GM23338 (cell line): ENCODE results near the gene SRM. TPM values are rescaled to one million over a fixed set of nuclear protein-coding genes. Genes with fewer than 3 reads are reported as not detected.

Source experiments
- ATAC-seq: fragments of 200-7000 bp; cut with Tn5 transposase; 3 replicates; pipeline ENCODE4 v1.9.1; 2020
- DNase-seq: peaks from one replicate; pipeline ENCODE4 v3.0.0-alpha.2; 2015; ENCODE audit warnings: low spot score
- H2AFZ ChIP-seq: fragments of 200-600 bp; sonication (generic); 2 replicates; pipeline ENCODE4 v1.8.0; 2016; ENCODE audit warnings: antibody characterized with exemption, mild to moderate bottlenecking, moderate library complexity
- H3F3A ChIP-seq: fragments of 200-600 bp; sonication (generic); replicated peaks from 2 replicates; pipeline ENCODE4 v1.8.0; 2017; ENCODE audit warnings: antibody characterized with exemption, mixed run types, low read depth
- H3K27ac ChIP-seq: fragments of 200-600 bp; sonication (generic); 2 replicates; pipeline ENCODE4 v1.6.1; 2016; ENCODE audit warnings: low read depth
- H3K27me3 ChIP-seq: fragments of 200-600 bp; sonication (generic); 2 replicates; pipeline ENCODE4 v1.8.0; 2016; ENCODE audit warnings: mild to moderate bottlenecking, mixed run types, moderate library complexity; ENCODE audit not compliant: insufficient read depth
- H3K36me3 ChIP-seq: fragments of 200-600 bp; sonication (generic); 2 replicates; pipeline ENCODE4 v1.8.0; 2016; ENCODE audit warnings: mild to moderate bottlenecking; ENCODE audit not compliant: insufficient read depth
- H3K4me1 ChIP-seq: fragments of 200-600 bp; sonication (generic); 2 replicates; pipeline ENCODE4 v1.8.0; 2016; ENCODE audit warnings: mild to moderate bottlenecking, moderate library complexity; ENCODE audit not compliant: insufficient read depth
- H3K4me2 ChIP-seq: fragments of 200-600 bp; sonication (generic); 2 replicates; pipeline ENCODE4 v1.7.1; 2017; ENCODE audit warnings: mixed run types
- H3K4me3 ChIP-seq: fragments of 200-600 bp; sonication (generic); 2 replicates; pipeline ENCODE4 v1.6.1; 2016; ENCODE audit warnings: mixed run types
- H3K79me2 ChIP-seq: fragments of 200-600 bp; sonication (generic); replicated peaks from 2 replicates; pipeline ENCODE4 v1.8.0; 2017; ENCODE audit warnings: mild to moderate bottlenecking; ENCODE audit not compliant: insufficient read depth
- H3K9me2 ChIP-seq: fragments of 200-600 bp; sonication (generic); 2 replicates; pipeline ENCODE4 v1.8.0; 2017; ENCODE audit not compliant: insufficient read depth
- H4K20me1 ChIP-seq: fragments of 200-600 bp; sonication (generic); replicated peaks from 2 replicates; pipeline ENCODE4 v1.8.0; 2017; ENCODE audit warnings: mild to moderate bottlenecking; ENCODE audit not compliant: insufficient read depth
- H3K27ac Mint-ChIP-seq: 2 replicates; pipeline ENCODE4 v1.8.0; 2020; ENCODE audit warnings: inconsistent platforms, mild to moderate bottlenecking, moderate library complexity, mixed read lengths
- H3K27me3 Mint-ChIP-seq: 3 replicates; pipeline ENCODE4 v1.8.0; 2022; ENCODE audit warnings: low read depth, mild to moderate bottlenecking, moderate library complexity, mixed read lengths, inconsistent platforms; ENCODE audit not compliant: insufficient read depth, poor library complexity
- H3K36me3 Mint-ChIP-seq: 3 replicates; pipeline ENCODE4 v1.8.0; 2021; ENCODE audit warnings: low read depth, mild to moderate bottlenecking, inconsistent platforms, moderate library complexity, mixed read lengths
- H3K4me1 Mint-ChIP-seq: 3 replicates; pipeline ENCODE4 v1.8.0; 2020; ENCODE audit warnings: mild to moderate bottlenecking, inconsistent platforms, mixed read lengths
- H3K4me3 Mint-ChIP-seq: 3 replicates; pipeline ENCODE4 v1.8.0; 2021; ENCODE audit warnings: moderate library complexity, mild to moderate bottlenecking, inconsistent platforms, mixed read lengths
- H3K9me3 Mint-ChIP-seq: 3 replicates; pipeline ENCODE4 v1.8.0; 2020; ENCODE audit warnings: moderate library complexity, mild to moderate bottlenecking, inconsistent platforms, mixed read lengths
- CTCF ChIP-seq, 2 experiments: fragments of 200-600 bp in 1 of 2; sonication (generic) in 1 of 2; conservative IDR thresholded peaks; 2 replicates each; pipeline versions ENCODE4 v1.5.1 to v1.6.1; 2016 to 2017; ENCODE audit warnings: antibody characterized with exemption in 2 of 2, low read depth in 2 of 2, mild to moderate bottlenecking in 2 of 2, moderate library complexity in 1 of 2
- ETS1 ChIP-seq: IDR thresholded peaks from 2 replicates; pipeline ENCODE4 v1.6.1; 2016; ENCODE audit warnings: antibody characterized with exemption
- EZH2 ChIP-seq: fragments of 200-600 bp; sonication (generic); IDR thresholded peaks from one replicate; pipeline ENCODE4 v1.8.0; 2017; ENCODE audit warnings: antibody characterized with exemption, mild to moderate bottlenecking, low read depth; ENCODE audit not compliant: unreplicated experiment
- JUNB ChIP-seq: IDR thresholded peaks from one replicate; pipeline ENCODE4 v1.6.1; 2016; ENCODE audit warnings: antibody characterized with exemption; ENCODE audit not compliant: unreplicated experiment
- NANOG ChIP-seq: IDR thresholded peaks from 2 replicates; pipeline ENCODE4 v1.6.1; 2016; ENCODE audit warnings: antibody characterized with exemption, borderline replicate concordance
- POLR2AphosphoS5 ChIP-seq: IDR thresholded peaks from 2 replicates; pipeline ENCODE4 v1.6.1; 2016; ENCODE audit warnings: antibody characterized with exemption, low read depth
- STAT1 ChIP-seq: IDR thresholded peaks from one replicate; pipeline ENCODE4 v1.6.1; 2016; ENCODE audit warnings: antibody characterized with exemption; ENCODE audit not compliant: unreplicated experiment
- polyA plus RNA-seq: library from polyadenylated mRNA; unstranded; fragments of >200 nt; fragmentation: Nextera tagmentation; extraction: Ambion mirVana; gene quantifications from 2 replicates; pipeline ENCODE4 v1.2.1, GENCODE V29; 2016
- total RNA-seq: library from RNA; depleted of rRNA; stranded (reverse); fragments of >200 nt; shearing (Covaris generic); gene quantifications from 2 replicates; pipeline ENCODE4 v1.2.3, GENCODE V29; 2014
- TF ChIP-seq, protein P1 (sequence below): fragments of 250-450 bp; sonication (Bioruptor Pico); IDR thresholded peaks from 2 replicates; pipeline ENCODE4 v1.5.0; 2020; ENCODE audit warnings: mild to moderate bottlenecking, moderate library complexity
- TF ChIP-seq, protein P2 (sequence below): IDR thresholded peaks from one replicate; pipeline ENCODE4 v1.6.1; 2018; ENCODE audit warnings: antibody characterized with exemption; ENCODE audit not compliant: unreplicated experiment

SRM gene
- total and polyA plus RNA-seq, 2 experiments from 2014 or later = 170 to 253 TPM

GRCh38 chr1:11109047-11109760, 49.4 kb upstream of the SRM start (continued):
- TF ChIP-seq, protein P1, sequence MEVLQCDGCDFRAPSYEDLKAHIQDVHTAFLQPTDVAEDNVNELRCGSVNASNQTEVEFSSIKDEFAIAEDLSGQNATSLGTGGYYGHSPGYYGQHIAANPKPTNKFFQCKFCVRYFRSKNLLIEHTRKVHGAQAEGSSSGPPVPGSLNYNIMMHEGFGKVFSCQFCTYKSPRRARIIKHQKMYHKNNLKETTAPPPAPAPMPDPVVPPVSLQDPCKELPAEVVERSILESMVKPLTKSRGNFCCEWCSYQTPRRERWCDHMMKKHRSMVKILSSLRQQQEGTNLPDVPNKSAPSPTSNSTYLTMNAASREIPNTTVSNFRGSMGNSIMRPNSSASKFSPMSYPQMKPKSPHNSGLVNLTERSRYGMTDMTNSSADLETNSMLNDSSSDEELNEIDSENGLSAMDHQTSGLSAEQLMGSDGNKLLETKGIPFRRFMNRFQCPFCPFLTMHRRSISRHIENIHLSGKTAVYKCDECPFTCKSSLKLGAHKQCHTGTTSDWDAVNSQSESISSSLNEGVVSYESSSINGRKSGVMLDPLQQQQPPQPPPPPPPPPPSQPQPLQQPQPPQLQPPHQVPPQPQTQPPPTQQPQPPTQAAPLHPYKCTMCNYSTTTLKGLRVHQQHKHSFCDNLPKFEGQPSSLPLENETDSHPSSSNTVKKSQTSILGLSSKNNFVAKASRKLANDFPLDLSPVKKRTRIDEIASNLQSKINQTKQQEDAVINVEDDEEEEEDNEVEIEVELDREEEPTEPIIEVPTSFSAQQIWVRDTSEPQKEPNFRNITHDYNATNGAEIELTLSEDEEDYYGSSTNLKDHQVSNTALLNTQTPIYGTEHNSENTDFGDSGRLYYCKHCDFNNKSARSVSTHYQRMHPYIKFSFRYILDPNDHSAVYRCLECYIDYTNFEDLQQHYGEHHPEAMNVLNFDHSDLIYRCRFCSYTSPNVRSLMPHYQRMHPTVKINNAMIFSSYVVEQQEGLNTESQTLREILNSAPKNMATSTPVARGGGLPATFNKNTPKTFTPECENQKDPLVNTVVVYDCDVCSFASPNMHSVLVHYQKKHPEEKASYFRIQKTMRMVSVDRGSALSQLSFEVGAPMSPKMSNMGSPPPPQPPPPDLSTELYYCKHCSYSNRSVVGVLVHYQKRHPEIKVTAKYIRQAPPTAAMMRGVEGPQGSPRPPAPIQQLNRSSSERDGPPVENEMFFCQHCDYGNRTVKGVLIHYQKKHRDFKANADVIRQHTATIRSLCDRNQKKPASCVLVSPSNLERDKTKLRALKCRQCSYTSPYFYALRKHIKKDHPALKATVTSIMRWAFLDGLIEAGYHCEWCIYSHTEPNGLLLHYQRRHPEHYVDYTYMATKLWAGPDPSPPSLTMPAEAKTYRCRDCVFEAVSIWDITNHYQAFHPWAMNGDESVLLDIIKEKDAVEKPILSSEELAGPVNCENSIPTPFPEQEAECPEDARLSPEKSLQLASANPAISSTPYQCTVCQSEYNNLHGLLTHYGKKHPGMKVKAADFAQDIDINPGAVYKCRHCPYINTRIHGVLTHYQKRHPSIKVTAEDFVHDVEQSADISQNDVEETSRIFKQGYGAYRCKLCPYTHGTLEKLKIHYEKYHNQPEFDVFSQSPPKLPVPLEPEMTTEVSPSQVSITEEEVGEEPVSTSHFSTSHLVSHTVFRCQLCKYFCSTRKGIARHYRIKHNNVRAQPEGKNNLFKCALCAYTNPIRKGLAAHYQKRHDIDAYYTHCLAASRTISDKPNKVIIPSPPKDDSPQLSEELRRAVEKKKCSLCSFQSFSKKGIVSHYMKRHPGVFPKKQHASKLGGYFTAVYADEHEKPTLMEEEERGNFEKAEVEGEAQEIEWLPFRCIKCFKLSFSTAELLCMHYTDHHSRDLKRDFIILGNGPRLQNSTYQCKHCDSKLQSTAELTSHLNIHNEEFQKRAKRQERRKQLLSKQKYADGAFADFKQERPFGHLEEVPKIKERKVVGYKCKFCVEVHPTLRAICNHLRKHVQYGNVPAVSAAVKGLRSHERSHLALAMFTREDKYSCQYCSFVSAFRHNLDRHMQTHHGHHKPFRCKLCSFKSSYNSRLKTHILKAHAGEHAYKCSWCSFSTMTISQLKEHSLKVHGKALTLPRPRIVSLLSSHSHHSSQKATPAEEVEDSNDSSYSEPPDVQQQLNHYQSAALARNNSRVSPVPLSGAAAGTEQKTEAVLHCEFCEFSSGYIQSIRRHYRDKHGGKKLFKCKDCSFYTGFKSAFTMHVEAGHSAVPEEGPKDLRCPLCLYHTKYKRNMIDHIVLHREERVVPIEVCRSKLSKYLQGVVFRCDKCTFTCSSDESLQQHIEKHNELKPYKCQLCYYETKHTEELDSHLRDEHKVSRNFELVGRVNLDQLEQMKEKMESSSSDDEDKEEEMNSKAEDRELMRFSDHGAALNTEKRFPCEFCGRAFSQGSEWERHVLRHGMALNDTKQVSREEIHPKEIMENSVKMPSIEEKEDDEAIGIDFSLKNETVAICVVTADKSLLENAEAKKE (CRISPR knock-in tag) = no peak
- TF ChIP-seq EZH2 (no peak), CTCF (conservative IDR thresholded peaks at IDR 0.05; ENCODE audit: low read depth in 2 of 2) (no peak), NANOG (no peak)

- Mint-ChIP-seq H3K27ac (no peak overlapping the region), H3K36me3 (peaks cover 44% of the 10 kb centered on the region)
- no peak for TF ChIP-seq POLR2AphosphoS5
- TF ChIP-seq JUNB = no peak
- TF ChIP-seq, protein P2, sequence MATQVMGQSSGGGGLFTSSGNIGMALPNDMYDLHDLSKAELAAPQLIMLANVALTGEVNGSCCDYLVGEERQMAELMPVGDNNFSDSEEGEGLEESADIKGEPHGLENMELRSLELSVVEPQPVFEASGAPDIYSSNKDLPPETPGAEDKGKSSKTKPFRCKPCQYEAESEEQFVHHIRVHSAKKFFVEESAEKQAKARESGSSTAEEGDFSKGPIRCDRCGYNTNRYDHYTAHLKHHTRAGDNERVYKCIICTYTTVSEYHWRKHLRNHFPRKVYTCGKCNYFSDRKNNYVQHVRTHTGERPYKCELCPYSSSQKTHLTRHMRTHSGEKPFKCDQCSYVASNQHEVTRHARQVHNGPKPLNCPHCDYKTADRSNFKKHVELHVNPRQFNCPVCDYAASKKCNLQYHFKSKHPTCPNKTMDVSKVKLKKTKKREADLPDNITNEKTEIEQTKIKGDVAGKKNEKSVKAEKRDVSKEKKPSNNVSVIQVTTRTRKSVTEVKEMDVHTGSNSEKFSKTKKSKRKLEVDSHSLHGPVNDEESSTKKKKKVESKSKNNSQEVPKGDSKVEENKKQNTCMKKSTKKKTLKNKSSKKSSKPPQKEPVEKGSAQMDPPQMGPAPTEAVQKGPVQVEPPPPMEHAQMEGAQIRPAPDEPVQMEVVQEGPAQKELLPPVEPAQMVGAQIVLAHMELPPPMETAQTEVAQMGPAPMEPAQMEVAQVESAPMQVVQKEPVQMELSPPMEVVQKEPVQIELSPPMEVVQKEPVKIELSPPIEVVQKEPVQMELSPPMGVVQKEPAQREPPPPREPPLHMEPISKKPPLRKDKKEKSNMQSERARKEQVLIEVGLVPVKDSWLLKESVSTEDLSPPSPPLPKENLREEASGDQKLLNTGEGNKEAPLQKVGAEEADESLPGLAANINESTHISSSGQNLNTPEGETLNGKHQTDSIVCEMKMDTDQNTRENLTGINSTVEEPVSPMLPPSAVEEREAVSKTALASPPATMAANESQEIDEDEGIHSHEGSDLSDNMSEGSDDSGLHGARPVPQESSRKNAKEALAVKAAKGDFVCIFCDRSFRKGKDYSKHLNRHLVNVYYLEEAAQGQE = no peak
- TF ChIP-seq ETS1 = no peak
- no peak for TF ChIP-seq STAT1
These were observed 47.8 kb upstream of the SRM start for GRCh38 chr1:11107599-11107998.

More at GRCh38 chr1:11107599-11107998, 47.8 kb upstream of the SRM start:
- Histone ChIP-seq H3F3A (no peaks in the 10 kb centered on the region), H2AFZ (no peak overlapping the region), H4K20me1 (no peaks in the 10 kb centered on the region), H3K27me3 (no peaks in the 10 kb centered on the region), H3K27ac (no peak overlapping the region), H3K4me1 (no peaks in the 10 kb centered on the region), H3K36me3 (peaks cover 13% of the 10 kb centered on the region; the same call in 1 of the 2 replicates), H3K4me2 (no peak overlapping the region), H3K9me2 (no peaks in the 10 kb centered on the region), H3K4me3 (no peak overlapping the region), H3K79me2 (no peaks in the 10 kb centered on the region)
- ATAC-seq (no peak), DNase-seq (no peak)
- no peaks in the 10 kb centered on the region for H3K27me3 Mint-ChIP-seq
- H3K9me3 Mint-ChIP-seq = no peaks in the 10 kb centered on the region
- no peaks in the 10 kb centered on the region for H3K4me1 Mint-ChIP-seq
- no peak overlapping the region for H3K4me3 Mint-ChIP-seq
